Activated T-cell treated with anti-CD3 and anti-CD28 coated beads, Interleukin-2, amount 50 U/mL, for 72 hours (primary cell): ENCODE measurements around the gene SUSD6. TPM values are rescaled to one million over a fixed set of nuclear protein-coding genes. Genes with fewer than 3 reads are reported as not detected.

Experiments
- ATAC-seq, 2 donors: fragments of 150-1000 bp; cut with Tn5 transposase; replicated peaks in 1 of 2; 2 replicates each; pipeline ENCODE4 v1.10.0; 2021; ENCODE audit warnings: moderate library complexity in 2 of 2, mild to moderate bottlenecking in 1 of 2
- DNase-seq, 2 donors: peaks; one replicate each; pipeline ENCODE4 v3.0.0; 2021 to 2022; ENCODE audit warnings: mixed read lengths in 1 of 2
- H3K27ac Mint-ChIP-seq: one replicate; pipeline ENCODE4 v1.8.0; 2022; ENCODE audit warnings: mild to moderate bottlenecking, moderate library complexity, mixed read lengths
- H3K27me3 Mint-ChIP-seq: one replicate; pipeline ENCODE4 v1.8.0; 2022; ENCODE audit warnings: low read depth, mixed read lengths
- H3K36me3 Mint-ChIP-seq, 2 donors: one replicate each; pipeline ENCODE4 v1.8.0; 2022; ENCODE audit warnings: mixed read lengths in 2 of 2, mild to moderate bottlenecking in 1 of 2; ENCODE audit not compliant: insufficient read depth in 2 of 2
- H3K4me1 Mint-ChIP-seq: one replicate; pipeline ENCODE4 v1.8.0; 2022; ENCODE audit warnings: low read depth, mixed read lengths
- H3K4me3 Mint-ChIP-seq, 2 donors: one replicate each; pipeline ENCODE4 v1.8.0; 2022; ENCODE audit warnings: mild to moderate bottlenecking in 2 of 2, mixed read lengths in 2 of 2, moderate library complexity in 2 of 2
- H3K9me3 Mint-ChIP-seq, 2 donors: one replicate each; pipeline ENCODE4 v1.8.0; 2022; ENCODE audit warnings: mixed read lengths in 2 of 2
- total RNA-seq, 2 donors: library from RNA; stranded (reverse); gene quantifications; one replicate each; pipeline ENCODE4 v1.2.3, GENCODE V29; 2022

The SUSD6 gene, protein sequence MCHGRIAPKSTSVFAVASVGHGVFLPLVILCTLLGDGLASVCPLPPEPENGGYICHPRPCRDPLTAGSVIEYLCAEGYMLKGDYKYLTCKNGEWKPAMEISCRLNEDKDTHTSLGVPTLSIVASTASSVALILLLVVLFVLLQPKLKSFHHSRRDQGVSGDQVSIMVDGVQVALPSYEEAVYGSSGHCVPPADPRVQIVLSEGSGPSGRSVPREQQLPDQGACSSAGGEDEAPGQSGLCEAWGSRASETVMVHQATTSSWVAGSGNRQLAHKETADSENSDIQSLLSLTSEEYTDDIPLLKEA
- total RNA-seq: 10 to 100 TPM; 60.3 to 73.8 TPM

- peak within 1 kb of the TSS; percentile 95 for H3K27ac Mint-ChIP-seq
- H3K4me3 Mint-ChIP-seq: peak within 1 kb of the TSS; percentile 87 to 92
- H3K4me1 Mint-ChIP-seq: peaks cover 58% of the 10 kb centered on the region
- no peaks in the 10 kb centered on the region for H3K9me3 Mint-ChIP-seq
- H3K27me3 Mint-ChIP-seq: no peaks in the 10 kb centered on the region
- peaks cover 8 to 11% of the 10 kb centered on the region in 2 donors for H3K36me3 Mint-ChIP-seq
- DNase-seq: peak; percentile 89 to 90
- peak; percentile 77 to 83 for ATAC-seq
Measured at GRCh38 chr14:69611172-69612013, at the start of gene SUSD6. TSS of gene SUSD6 (plus strand) at chr14:69611596. CDS start at chr14:69658593, 46,997 bp downstream.

DNA sequence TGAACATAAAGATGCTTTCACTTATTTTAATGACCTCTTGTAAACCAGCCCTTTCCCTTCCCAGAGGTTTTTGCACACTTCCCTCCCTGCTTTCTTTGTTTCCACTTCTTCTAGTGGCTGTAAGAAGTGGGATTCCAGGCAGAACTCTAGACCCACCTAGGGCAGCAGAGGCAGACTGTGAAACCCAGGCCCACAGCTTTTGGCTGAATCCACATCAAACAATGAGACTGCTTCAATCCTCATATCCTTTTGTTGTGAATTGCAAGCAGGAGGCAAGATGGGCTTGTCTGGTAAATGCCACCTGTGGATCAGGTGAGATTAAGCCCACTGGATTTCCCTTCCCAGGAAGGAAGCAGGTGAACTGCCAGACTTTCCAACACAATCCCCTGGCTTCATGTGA lies 49.5 kb upstream of the SUSD6 start:
- DNase-seq: no peak
- Mint-ChIP-seq H3K36me3 (no peaks in the 10 kb centered on the region), H3K27ac (no peak overlapping the region), H3K4me1 (no peaks in the 10 kb centered on the region), H3K27me3 (peaks cover 68% of the 10 kb centered on the region), H3K9me3 (no peaks in the 10 kb centered on the region), H3K4me3 (no peak overlapping the region)
- ATAC-seq: no peak

- no peak for ATAC-seq
Measured at GRCh38 chr14:69567563-69567962, 43.8 kb upstream of the SUSD6 start.

DNA sequence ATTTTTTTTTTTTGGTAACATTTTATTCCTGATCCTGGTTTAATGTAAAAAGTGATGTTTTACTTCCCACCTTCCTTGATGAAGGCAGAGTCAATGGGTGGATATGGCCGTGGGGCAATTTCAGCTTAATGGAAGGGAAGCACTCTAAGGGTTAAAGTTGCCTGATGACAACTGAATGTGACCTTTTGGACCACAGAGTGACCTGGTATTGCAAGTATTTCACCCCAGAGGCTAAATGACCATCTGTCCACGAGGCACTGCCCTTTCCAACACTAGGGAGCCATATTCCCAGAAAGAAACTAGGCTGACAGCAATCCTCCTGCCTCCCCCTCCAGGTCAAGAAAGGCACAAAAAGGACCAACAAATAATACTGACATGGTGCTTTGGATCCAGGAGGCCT lies 41.5 kb upstream of the SUSD6 start:
- H3K9me3 Mint-ChIP-seq: no peaks in the 10 kb centered on the region
- no peaks in the 10 kb centered on the region for H3K36me3 Mint-ChIP-seq
- H3K27ac Mint-ChIP-seq: no peak overlapping the region
- ATAC-seq (no peak), DNase-seq (no peak)
- H3K4me3 Mint-ChIP-seq: no peak overlapping the region
- H3K27me3 Mint-ChIP-seq: peaks cover 81% of the 10 kb centered on the region
- peaks cover 5% of the 10 kb centered on the region for H3K4me1 Mint-ChIP-seq

More at GRCh38 chr14:69567563-69567962, 43.8 kb upstream of the SUSD6 start:
- peaks cover 73% of the 10 kb centered on the region for H3K27me3 Mint-ChIP-seq
- no peak overlapping the region for H3K4me3 Mint-ChIP-seq
- H3K9me3 Mint-ChIP-seq: no peaks in the 10 kb centered on the region
- no peaks in the 10 kb centered on the region for H3K4me1 Mint-ChIP-seq
- no peak for DNase-seq
- H3K27ac Mint-ChIP-seq: no peak overlapping the region
- no peaks in the 10 kb centered on the region for H3K36me3 Mint-ChIP-seq

DNA sequence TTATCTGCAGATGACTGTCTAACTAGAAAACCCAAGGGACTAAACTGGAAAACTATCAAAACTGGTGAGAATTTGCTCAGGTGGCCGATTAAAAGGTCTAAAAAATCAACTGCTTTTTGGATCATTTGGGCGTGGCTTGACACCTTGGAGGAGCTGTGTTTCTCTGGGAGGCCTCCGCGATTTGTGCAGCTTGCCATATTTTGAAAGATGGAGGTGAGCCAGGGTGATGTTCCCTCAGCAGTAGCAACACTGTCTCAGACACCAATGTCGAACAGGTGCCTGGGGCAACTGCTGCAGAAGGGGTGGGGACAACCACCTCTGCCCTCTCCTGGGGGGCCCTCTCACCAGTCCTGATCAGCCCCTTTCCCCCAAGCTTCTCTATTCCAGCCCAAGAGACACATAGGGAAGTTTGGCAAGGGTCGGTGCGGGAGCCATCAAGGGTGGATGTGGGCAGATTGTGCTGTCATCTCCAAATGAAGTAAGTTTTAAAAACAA lies 40.5 kb upstream of the SUSD6 start:
- H3K4me3 Mint-ChIP-seq: peak overlapping the region in 1 of 2 donors; percentile 20
- peaks cover 6% of the 10 kb centered on the region for H3K4me1 Mint-ChIP-seq
- ATAC-seq (no peak), DNase-seq (no peak)
- peaks cover 79% of the 10 kb centered on the region for H3K27me3 Mint-ChIP-seq
- H3K9me3 Mint-ChIP-seq: no peaks in the 10 kb centered on the region
- H3K36me3 Mint-ChIP-seq: no peaks in the 10 kb centered on the region
- no peak overlapping the region for H3K27ac Mint-ChIP-seq

DNA sequence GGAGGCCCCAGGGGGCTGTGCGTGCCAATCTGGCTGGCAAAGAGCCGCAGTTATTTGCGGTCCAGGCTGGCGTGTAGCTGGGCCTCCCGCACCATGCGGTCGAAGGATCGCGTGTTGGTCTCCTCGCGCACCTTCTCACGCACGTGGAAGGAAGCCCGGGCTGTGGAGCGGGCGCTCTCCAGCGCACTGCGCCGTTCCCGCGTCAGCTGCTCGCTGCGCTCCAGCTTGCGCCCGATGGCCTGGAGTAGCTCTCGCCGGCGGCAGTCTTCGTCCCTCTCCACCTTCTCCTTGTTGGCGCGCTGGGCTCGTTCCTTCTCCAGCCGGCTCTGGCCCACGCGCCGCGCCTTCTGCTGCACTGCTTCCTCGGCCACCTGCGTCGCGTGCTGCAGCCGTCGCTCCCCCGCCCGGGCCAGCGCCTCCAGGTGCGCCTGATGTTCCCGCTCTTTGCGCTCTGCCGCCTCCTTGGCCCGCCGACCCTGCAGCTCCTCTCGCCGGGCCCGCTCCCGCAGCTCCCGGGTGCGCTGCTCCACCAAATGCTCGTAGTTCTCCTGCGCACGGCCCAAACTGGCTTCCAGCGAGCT lies 39.9 kb upstream of the SUSD6 start:
- no peak overlapping the region for H3K27ac Mint-ChIP-seq

DNA sequence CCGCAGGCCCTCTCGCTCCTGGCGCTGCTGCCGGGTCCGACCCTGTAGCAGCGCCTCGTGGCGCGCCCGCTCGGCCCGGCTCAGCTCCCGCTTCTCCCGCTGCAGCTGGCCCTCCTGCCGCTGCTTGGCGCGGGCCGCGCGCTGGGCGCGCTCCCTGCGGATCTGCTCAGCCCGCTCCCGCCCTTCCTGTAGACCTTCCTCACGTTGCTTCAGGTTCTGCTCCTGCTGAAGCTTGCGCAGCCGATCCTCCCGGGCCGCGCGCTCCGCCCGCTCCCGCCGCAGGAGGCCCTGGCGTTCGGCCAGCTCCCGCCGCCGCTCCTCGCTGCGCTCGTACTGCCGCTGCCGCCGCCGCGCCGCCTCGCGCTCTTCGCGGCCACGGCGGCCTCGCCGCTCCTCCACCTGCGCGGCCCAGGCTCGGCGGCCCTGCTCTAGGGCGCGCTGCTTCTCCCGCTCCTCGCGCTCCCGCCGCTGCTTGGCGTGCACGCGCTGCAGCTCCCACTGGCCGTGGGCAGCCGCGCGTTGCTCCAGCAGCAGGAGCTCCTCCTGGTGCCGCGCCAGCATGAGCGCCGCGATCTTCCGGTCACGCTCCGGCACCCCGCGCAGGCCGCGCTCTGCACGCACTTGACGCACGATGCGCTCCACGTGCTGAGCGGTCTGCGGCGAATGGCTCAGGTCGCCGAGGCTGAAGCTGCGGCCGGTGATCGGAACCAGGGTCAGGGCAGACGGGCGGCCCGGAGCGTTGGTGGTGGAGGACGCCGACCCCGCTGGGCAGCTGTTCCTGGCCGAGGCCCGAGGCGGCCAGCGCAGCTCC lies 39.2 kb upstream of the SUSD6 start:
- peak in 1 of 2 donors; percentile 6 for DNase-seq
- H3K4me1 Mint-ChIP-seq: peaks cover 12% of the 10 kb centered on the region

More for the DNA sequence above, 39.9 kb upstream of the SUSD6 start:
- ATAC-seq (no peak), DNase-seq (no peak)
- Mint-ChIP-seq H3K36me3 (no peaks in the 10 kb centered on the region), H3K4me1 (peaks cover 9% of the 10 kb centered on the region), H3K27me3 (peaks cover 79% of the 10 kb centered on the region), H3K9me3 (no peaks in the 10 kb centered on the region), H3K4me3 (peak overlapping the region in 1 of 2 donors; percentile 42)

DNA sequence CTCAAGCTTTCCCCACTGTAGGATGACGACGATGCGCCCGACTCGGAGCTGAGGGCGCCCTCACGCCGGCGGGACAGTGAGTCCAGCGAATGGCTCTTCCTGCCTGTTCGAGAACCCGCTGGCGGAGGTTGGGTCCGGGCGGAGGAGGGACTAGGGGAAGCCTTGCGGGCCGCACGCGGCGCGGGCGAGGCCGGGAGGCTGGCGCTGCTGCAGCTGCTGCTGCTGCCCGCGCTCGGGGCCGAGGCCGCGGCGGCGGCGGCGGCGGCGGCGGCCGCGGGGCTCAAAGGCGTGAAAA lies 38.6 kb upstream of the SUSD6 start:
- Mint-ChIP-seq H3K36me3 (no peaks in the 10 kb centered on the region), H3K27ac (no peak overlapping the region), H3K9me3 (no peaks in the 10 kb centered on the region), H3K4me3 (peak overlapping the region; percentile 48 to 63), H3K27me3 (peaks cover 69% of the 10 kb centered on the region), H3K4me1 (peaks cover 12% of the 10 kb centered on the region)
- ATAC-seq (no peak), DNase-seq (no peak)

More for the DNA sequence above, 39.2 kb upstream of the SUSD6 start:
- no peaks in the 10 kb centered on the region for H3K9me3 Mint-ChIP-seq
- peak overlapping the region; percentile 48 to 63 for H3K4me3 Mint-ChIP-seq
- no peaks in the 10 kb centered on the region for H3K36me3 Mint-ChIP-seq
- peak; percentile 25 to 27 for ATAC-seq
- no peak overlapping the region for H3K27ac Mint-ChIP-seq
- H3K27me3 Mint-ChIP-seq: peaks cover 74% of the 10 kb centered on the region

GRCh38 chr14:69573205-69573830 lies 38.1 kb upstream of the SUSD6 start:
- Mint-ChIP-seq H3K9me3 (no peaks in the 10 kb centered on the region), H3K36me3 (no peaks in the 10 kb centered on the region), H3K4me1 (peaks cover 12% of the 10 kb centered on the region), H3K27me3 (peaks cover 64% of the 10 kb centered on the region), H3K4me3 (peak overlapping the region; percentile 71 to 82), H3K27ac (no peak overlapping the region)
- DNase-seq (no peak), ATAC-seq (no peak)

DNA sequence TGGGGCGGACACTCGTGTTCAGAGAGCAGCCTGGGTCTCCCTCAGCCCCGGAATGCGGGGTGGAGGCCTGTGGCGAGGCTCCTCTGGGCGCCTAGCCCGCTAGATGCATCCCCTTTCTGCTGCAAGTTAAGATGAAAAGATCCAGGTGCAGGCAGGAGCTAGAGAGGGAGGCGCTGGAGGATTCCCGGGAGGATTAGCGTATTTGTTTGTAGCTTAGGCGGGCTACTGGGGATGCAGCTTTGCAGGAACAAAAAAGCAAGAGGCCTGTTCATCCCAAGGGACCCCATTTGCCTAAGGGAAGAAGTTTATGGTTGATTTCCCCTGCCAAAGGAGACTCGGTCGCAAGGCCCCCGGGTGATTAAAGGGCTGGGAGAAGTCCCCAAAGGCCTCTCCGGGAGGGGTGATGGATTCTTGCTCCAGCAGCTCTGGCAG lies 37.5 kb upstream of the SUSD6 start:
- ATAC-seq: no peak
- Mint-ChIP-seq H3K4me1 (peaks cover 12% of the 10 kb centered on the region), H3K9me3 (no peaks in the 10 kb centered on the region), H3K36me3 (no peaks in the 10 kb centered on the region), H3K27ac (no peak overlapping the region), H3K27me3 (peaks cover 59% of the 10 kb centered on the region), H3K4me3 (peak overlapping the region; percentile 71 to 82)
- no peak for DNase-seq

DNA sequence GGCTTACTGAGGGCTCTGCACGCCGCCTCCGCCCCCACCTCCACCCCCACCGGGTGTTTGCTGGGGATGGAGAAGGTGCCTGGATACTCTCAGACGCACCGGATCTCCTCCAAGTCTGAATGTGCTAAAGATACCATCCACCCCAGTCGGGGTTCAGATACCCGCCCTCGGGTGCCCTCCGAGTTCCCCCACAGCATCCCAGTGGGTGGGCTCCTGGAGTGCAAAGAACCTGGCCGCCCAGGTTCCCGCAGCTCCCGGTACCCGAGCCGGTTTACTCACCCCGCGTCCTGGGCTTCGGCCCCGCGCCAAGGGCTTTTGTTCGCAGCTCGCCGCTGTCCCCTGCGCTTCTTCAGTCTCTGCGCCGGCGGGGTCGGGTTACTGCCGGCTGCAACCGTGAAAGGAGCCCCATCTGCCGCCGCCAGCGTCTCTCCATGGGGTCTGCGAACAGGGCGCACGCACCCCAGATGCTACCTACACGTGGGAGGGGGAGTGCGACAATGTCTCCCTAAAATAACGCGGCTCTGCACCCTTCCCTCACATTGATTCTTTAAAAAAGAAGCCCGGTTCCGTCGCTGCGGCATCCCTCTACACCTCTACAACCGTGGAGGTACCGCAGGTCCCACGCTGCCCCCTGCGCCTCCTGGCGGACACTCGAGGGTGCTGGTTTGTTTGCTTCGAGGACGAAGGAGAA lies 37.0 kb upstream of the SUSD6 start, which contains the start of gene CCDC177:
CCDC177 (minus strand) TSS at position 609 of the 691 bp plus-strand sequence. CDS start 1,249 bp downstream, outside the sequence.
- Mint-ChIP-seq H3K4me1 (peaks cover 12% of the 10 kb centered on the region), H3K4me3 (peak within 1 kb of the TSS; percentile 82 to 99), H3K27me3 (peaks cover 54% of the 10 kb centered on the region), H3K36me3 (no peaks in the 10 kb centered on the region), H3K27ac (no peak within 1 kb of the TSS), H3K9me3 (no peaks in the 10 kb centered on the region)
- ATAC-seq (peak; percentile 82 to 86), DNase-seq (peak; percentile 81 to 84)

DNA sequence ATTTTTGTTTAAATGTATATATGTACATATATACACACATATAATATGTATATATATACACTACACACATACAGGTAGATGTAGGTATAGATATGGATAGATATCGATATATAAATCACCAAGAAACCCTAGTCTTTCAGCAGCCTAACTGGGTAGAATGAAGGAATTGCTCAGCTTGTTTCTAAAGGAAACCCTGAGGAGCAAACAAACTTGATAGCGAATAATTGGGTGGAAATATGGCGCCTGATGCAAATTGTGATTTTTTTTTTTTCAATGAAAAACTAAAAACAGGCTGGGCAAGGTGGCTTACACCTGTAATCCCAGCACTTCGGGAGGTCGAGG lies 36.5 kb upstream of the SUSD6 start:
- no peak for DNase-seq
- Mint-ChIP-seq H3K36me3 (no peaks in the 10 kb centered on the region), H3K27me3 (peaks cover 48% of the 10 kb centered on the region), H3K4me3 (peak overlapping the region; percentile 82 to 99), H3K4me1 (peaks cover 12% of the 10 kb centered on the region), H3K9me3 (no peaks in the 10 kb centered on the region), H3K27ac (no peak overlapping the region)
- ATAC-seq: no peak
